Measurements from ENCODE around the gene HIP1R.

Gene HIP1R

GRCh38 chr12:122851820-122852219, 16.6 kb downstream of the HIP1R start:
- no peak for TF ChIP-seq EZH2phosphoT487 (IDR thresholded peaks at IDR 0.05; ENCODE audit: low read length)
- no peak for TF ChIP-seq CTCF (IDR thresholded peaks at IDR 0.05; ENCODE audit: low read length)
- no peak for TF ChIP-seq EZH2 (optimal IDR thresholded peaks at IDR 0.05; ENCODE audit: low read depth, low read length)
- Histone ChIP-seq H4K20me1 (ENCODE audit: insufficient read depth, low read length) (no peaks in the 10 kb centered on the region), H3K4me3 (ENCODE audit: low read length) (no peak overlapping the region), H3K79me2 (ENCODE audit: low read length) (no peaks in the 10 kb centered on the region), H3K9ac (ENCODE audit: low read length) (no peak overlapping the region), H3K9me3 (replicated peaks; ENCODE audit: insufficient read depth, low read length) (no peaks in the 10 kb centered on the region), H3K4me1 (ENCODE audit: low read length) (no peaks in the 10 kb centered on the region), H3K9me2 (replicated peaks; ENCODE audit: insufficient read depth, low read length) (no peaks in the 10 kb centered on the region), H3K36me3 (replicated peaks; ENCODE audit: insufficient read depth, low read length) (no peaks in the 10 kb centered on the region), H2AFZ (ENCODE audit: low read length) (no peak overlapping the region), H3K4me2 (ENCODE audit: low read depth, low read length) (no peak overlapping the region), H3K27ac (ENCODE audit: low read length) (no peak overlapping the region), H3F3A (ENCODE audit: insufficient read depth, low read length) (no peaks in the 10 kb centered on the region), H3K27me3 (replicated peaks; ENCODE audit: insufficient read depth, low read length) (no peaks in the 10 kb centered on the region)
- no peak for DNase-seq

DNA sequence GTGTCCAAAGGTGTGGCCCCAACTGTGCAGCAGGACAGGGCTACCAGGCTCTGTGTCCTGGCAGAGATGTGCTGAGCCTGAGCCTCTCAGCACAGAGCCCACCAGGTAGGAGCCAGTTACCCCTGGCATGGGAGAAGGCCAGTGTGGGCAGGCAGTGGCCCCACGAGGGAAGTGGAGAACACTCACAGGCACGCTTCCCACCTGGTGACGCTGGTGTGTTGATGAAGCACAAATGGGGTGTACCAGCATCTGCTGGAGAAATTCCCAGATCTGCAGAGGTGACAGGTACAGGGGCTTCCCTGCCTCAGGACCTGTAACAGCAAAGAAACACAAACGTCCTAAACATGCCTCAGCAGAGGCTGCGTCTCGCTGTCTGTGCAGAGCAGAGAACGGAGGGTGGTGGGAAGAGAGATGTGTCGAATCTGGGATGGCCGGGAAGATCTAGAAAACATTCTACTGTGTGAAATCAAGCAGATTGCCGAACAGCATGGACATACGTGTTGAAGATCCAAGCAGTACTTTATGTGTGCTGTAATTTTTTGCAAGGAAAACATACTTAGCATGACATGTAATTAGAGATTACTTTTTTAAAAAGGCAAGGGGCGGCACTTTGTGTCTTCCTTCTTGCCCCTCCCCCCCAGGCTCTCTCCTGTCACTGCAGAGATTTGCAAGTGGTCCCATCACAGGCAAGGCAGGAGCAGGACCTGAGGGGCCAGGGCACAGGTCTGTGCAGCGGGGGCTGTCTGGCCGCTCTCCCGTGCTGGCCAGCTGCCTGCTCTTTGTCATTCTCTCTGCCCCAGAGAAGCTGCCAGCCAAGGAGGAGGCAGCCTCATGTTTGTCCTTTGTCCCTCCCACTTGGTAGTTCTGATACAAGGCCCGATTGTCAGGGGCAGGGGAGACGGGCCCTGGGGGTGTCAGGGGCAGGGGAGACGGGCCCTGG, 17.3 kb downstream of the HIP1R start:
- H3K4me2 ChIP-seq (ENCODE audit: low read depth, low read length), result no peak overlapping the region
- no peaks in the 10 kb centered on the region for H3K4me1 ChIP-seq (ENCODE audit: low read length)
- no peaks in the 10 kb centered on the region for H3K9me2 ChIP-seq (replicated peaks; ENCODE audit: insufficient read depth, low read length)
- no peaks in the 10 kb centered on the region for H3K79me2 ChIP-seq (ENCODE audit: low read length)
- no peak overlapping the region for H3K9ac ChIP-seq (ENCODE audit: low read length)
- H3K27me3 ChIP-seq (replicated peaks; ENCODE audit: insufficient read depth, low read length), result no peaks in the 10 kb centered on the region
- no peaks in the 10 kb centered on the region for H3F3A ChIP-seq (ENCODE audit: insufficient read depth, low read length)
- no peak overlapping the region for H2AFZ ChIP-seq (ENCODE audit: low read length)
- H3K36me3 ChIP-seq (replicated peaks; ENCODE audit: insufficient read depth, low read length), result no peaks in the 10 kb centered on the region
- no peak overlapping the region for H3K27ac ChIP-seq (ENCODE audit: low read length)
- no peak for DNase-seq
- H4K20me1 ChIP-seq (ENCODE audit: insufficient read depth, low read length), result no peaks in the 10 kb centered on the region
- TF ChIP-seq EZH2 (optimal IDR thresholded peaks at IDR 0.05; ENCODE audit: low read depth, low read length), result no peak
- no peak for TF ChIP-seq EZH2phosphoT487 (IDR thresholded peaks at IDR 0.05; ENCODE audit: low read length)
- TF ChIP-seq CTCF (IDR thresholded peaks at IDR 0.05; ENCODE audit: low read length), result no peak
- no peaks in the 10 kb centered on the region for H3K9me3 ChIP-seq (replicated peaks; ENCODE audit: insufficient read depth, low read length)
- no peak overlapping the region for H3K4me3 ChIP-seq (ENCODE audit: low read length)

DNA sequence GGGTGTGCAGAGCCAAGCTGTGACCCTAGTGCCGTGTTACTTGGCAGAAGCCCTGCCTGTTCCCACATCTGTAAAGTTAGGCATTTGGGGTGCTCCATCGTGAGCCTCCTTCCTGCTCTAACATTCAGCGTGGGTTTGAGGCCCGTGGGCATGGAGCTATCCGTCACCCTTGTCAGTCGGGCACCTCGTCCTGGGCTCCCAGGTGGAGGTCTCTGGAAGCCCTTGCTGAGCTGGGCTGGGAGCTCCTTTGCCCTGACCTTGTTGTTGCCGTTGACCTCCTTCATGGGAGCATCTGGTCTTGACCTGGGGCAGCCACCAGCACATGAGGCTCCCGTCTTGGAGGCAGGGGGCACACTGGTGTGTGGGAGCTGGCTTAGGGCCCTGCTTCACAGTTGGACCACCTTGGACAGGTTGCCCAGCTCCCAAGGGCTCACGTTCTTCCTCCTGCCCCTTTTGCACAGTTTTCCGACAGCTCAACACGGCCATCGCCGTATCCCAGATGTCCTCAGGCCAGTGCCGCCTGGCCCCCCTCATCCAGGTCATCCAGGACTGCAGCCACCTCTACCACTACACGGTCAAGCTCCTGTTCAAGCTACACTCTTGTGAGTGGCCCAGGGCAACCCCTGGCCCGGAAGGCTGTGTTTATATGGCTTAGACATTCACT, 18.5 kb downstream of the HIP1R start:
- Histone ChIP-seq H3K9me2 (replicated peaks; ENCODE audit: insufficient read depth, low read length) (no peaks in the 10 kb centered on the region), H3K27ac (ENCODE audit: low read length) (no peak overlapping the region), H3K9me3 (replicated peaks; ENCODE audit: insufficient read depth, low read length) (no peaks in the 10 kb centered on the region), H4K20me1 (ENCODE audit: insufficient read depth, low read length) (no peaks in the 10 kb centered on the region), H3K4me3 (ENCODE audit: low read length) (no peak overlapping the region), H3F3A (ENCODE audit: insufficient read depth, low read length) (no peaks in the 10 kb centered on the region), H2AFZ (ENCODE audit: low read length) (no peak overlapping the region), H3K4me1 (ENCODE audit: low read length) (no peaks in the 10 kb centered on the region), H3K27me3 (replicated peaks; ENCODE audit: insufficient read depth, low read length) (no peaks in the 10 kb centered on the region), H3K9ac (ENCODE audit: low read length) (no peak overlapping the region), H3K36me3 (replicated peaks; ENCODE audit: insufficient read depth, low read length) (no peaks in the 10 kb centered on the region), H3K79me2 (ENCODE audit: low read length) (no peaks in the 10 kb centered on the region), H3K4me2 (ENCODE audit: low read depth, low read length) (no peak overlapping the region)
- DNase-seq, result no peak
- TF ChIP-seq EZH2phosphoT487 (IDR thresholded peaks at IDR 0.05; ENCODE audit: low read length), result no peak
- no peak for TF ChIP-seq CTCF (IDR thresholded peaks at IDR 0.05; ENCODE audit: low read length)
- TF ChIP-seq EZH2 (optimal IDR thresholded peaks at IDR 0.05; ENCODE audit: low read depth, low read length), result no peak
